Measurements from ENCODE around the gene WDR19.
"Not testable (repeated sequence)": the region's sequence is repeated elsewhere in the genome, so short reads cannot be mapped to it uniquely, and the experiment has no call there.

Gene WDR19

DNA sequence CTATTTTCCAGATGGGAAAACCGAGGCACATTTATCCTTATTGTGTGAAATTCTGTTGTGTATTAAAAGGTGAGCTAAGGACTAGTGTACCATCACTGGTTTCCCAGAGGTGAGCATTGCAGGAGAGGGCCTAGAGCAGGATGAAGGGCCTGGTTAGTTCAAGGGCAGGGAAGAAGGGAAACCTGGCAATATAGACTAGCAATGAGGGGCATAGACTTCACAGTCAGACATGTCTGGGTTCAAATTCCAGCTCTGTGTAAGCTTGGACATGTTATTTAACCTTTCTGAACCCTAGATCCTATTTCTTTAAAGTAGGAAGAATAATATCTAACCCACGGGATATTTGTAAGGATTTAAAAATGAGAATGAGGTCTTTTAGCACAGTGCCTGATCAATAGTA is 50.8 kb downstream of the WDR19 start:
- DNase-seq (ENCODE audit: low spot score): no peak

DNA sequence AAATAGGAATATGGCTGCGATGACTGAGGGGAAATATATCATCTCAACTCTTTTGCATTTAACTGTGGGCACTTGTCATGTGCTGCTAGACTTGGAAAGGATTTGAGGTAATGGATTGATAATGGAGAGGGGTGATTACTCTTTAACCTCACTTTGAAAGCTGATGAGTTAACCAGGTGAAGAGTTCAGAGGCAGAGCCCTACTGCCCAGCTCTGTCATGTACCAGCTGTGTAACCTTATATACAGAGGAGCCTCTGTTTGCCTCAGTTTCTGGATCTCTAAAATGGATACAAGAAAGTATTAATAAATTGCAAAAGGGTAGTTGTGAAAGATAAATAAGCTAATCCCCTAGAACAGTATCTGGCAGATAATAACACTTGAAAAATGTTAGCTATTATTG is 51.5 kb downstream of the WDR19 start:
- no peak for DNase-seq (ENCODE audit: low spot score)

DNA sequence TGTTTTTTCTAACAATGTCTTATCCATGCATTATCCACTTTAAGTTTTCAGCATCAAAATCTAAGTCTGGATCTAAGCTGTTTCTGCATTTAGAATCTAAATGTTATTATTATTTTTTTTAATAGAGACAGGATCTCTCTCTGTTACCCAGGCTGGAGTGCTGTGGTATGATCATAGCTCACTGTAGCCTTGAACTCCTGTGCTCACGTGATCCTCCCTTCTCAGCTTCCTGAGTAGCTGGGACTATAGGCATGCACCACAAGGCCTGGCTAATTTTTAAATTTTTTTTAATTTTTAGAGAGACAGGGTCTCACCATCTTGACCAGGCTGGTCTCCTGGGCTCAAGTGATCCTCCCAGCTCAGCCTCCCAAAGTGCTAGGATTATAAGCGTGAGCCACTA is 52.7 kb downstream of the WDR19 start:
- no peak for DNase-seq (ENCODE audit: low spot score)

DNA sequence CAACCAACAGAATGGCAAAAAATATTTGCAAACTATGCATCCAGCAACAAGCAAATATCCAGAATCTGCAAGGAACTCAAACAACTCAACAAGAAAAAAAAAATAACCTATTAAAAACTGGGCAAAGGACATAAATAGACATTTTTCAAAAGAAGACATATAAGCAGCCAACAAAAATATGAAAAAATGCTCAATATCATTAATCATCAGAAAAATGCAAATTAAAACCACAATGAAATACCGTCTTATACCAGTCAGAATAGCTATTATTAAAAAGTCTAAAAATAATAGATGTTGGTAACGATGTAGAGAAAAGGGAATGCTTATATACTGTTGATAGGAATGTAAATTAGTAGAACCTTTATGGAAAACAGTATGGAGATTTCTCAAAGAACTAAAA is 53.4 kb downstream of the WDR19 start:
- no peak for DNase-seq (ENCODE audit: low spot score)

DNA sequence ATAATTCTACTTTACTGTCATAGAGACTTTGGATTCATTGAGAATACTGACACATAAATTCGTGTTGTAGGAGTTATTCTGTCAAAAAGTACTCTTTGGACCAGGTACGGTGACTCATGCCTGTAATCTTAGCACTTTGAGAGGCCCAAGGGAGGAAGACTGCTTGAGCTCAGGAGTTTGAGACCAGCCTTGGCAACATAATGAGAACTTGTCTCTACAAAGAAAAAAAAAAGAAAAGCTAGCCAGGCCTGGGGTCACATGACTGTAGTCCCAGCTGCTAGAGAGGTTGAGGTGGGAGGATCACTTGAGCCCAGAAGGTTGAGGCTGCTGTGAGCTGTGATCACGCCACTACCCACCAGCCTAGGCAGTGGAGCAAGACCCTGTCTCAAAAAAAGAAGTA is 54.9 kb downstream of the WDR19 start:
- DNase-seq (ENCODE audit: low spot score): no peak

DNA sequence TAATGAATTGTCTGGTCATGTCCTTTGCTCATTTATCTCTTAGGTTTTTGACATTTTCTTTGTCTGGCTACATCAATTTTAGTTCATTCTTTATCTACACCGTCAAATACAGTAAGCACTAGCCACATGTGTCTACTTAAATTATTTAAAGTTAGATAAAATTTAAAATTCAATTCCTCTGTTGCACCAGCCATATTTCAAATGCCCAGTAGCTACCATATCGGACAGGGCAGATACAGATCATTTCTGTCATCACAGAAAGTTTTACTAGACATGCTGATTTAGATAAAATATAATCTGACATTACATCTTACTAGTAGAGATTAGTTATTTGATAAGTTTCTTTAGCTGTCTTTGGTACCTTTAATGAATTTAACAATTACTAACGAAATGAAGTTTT is 61.1 kb downstream of the WDR19 start:
- no peak for DNase-seq (ENCODE audit: low spot score)

DNA sequence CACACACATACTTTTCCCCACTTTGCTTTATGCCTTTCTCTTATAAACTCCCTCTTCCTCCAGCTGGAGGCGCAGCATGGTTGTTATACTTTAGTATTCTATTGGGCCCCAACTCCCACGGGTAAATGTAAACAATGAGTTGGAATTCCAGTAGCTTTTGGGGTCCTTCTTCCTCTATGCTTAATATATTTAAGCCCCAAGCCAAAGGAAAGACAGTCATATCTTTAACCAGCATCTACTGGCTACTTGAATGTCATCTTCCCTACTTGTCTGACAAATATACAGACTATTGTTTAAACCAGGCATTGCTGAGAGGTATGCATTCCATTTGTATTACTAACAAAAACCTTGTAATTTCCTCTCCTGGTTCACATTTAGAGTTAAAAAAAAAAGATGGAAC is 72.9 kb downstream of the WDR19 start:
- DNase-seq (ENCODE audit: low spot score): no peak

DNA sequence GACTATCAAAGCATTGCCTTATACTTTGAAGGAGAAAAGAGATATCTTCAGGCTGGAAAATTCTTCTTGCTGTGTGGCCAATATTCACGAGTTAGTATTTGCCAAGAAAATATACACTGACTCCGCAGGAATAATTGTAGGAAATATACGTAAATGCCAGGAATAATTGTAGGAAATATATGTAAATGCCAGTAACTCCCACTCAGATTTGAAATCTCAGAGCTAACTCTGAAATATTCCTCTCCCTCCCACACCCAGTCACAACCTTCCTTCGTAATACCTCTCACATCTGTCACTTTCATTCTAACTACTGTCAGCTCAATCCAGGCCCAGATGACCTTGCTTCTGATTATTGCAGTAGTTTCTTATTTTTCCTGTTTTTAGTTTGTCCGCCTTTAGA is 73.5 kb downstream of the WDR19 start:
- no peak for DNase-seq (ENCODE audit: low spot score)

DNA sequence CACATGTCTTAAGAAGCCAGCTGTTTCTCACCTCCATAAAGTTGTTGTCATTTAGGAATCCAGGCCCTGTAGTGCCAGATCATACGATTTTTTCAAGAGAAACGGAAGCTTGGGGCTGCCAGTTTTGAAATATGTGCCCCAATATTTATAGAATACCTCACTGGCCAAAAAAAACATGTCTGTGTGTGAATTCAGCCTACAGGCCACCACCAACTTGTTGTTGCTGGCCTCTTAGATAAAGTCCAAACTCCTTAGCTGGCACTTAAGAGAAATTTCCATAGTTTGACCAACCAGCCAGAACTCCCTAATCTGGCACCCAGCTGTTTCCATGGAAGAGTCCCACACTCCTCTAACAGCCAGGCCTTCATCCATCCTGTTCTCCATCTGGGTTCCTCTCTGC is 74.1 kb downstream of the WDR19 start:
- no peak for DNase-seq (ENCODE audit: low spot score)

DNA sequence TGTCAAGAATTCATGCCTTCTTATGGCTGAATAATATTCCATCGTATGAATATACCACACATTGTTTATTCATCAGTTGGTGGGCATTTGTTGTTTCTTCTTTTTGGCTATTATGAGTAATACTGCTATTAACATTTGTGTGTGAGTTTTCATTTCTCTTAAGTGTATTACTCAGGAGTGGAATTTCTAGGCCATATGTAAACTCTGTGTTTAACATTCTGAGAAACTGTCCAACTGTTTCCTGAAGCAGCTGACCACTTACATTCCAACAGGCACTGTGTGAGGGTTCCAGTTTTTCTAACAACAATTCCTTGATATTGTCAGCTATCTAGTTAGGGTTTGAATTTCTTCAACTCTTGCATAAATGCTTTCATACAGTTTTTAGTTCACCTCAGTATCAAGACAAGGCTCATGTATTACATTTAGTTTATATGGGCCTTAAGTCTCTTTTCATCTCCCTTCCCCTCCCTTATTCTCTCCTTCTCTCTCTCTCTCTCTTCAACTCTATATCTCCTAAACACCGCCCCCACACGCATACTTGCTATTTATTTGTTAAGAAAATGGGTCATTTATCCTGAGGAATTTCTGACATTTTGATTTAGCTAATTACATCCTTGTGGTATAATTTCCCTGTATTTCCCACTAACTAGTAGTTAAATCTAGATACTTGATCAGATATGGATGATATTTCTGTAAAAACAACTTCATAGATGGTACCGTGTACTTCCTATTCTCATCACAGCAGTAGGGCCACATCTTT is 77.4 kb downstream of the WDR19 start:
- DNase-seq (ENCODE audit: low spot score): no peak

DNA sequence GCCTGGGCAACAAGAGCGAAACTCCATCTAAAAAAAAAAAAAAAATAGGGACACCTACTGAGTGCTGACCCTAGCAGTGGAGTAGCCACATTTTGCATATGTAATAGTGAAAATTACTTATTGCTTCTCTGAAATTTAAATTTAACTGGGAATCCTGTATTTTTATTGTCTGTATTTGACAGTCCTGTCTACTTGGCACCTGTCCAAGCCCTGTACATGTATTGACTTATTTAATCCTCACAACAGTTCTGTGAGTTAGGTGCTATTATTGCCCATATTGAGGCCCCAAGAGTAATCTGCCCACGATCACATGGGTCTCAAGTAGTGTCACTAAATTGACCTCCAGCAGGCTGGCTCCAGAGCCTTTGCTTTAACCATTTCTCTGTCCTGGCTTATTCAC is 81.6 kb downstream of the WDR19 start:
- no peak for DNase-seq (ENCODE audit: low spot score)

DNA sequence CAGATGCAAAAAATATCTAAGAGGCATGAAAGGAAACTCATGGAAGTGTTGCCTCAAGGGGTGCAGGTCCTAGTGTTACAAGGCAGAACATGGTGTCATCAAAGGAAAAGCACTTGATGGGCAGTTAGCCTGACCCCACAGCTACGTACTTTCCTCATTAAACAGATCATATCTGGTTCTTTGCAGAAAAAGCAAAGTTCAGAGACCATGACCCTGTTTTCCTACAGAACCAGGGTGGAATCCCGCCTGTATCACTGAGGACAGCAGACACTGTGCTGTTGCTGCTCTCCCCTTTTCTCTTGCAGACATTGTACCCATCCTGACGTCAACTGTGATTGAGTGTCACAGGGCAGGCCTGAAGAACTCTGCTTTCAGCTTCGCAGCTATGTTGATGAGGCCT is 92.2 kb downstream of the WDR19 start:
- no peak for DNase-seq (ENCODE audit: low spot score)

DNA sequence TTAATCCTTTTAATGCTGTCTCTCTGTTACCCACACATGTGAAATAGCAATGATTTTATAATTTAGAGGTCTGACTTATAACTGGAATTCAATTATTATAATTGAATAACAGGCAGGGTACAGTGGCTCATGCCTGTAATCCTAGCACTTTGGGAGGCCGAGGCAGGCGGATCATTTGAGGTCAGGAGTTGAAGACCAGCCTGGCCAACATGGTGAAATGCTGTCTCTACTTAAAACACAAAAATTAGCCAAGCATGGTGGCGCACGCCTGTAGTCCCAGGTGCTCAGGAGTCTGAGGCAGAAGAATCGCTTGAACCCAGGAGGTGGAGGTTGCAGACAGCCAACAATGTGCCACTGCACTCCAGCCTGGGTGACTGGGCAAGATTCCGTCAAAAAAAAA is 95.3 kb downstream of the WDR19 start:
- not testable (repeated sequence) for DNase-seq (ENCODE audit: low spot score)

DNA sequence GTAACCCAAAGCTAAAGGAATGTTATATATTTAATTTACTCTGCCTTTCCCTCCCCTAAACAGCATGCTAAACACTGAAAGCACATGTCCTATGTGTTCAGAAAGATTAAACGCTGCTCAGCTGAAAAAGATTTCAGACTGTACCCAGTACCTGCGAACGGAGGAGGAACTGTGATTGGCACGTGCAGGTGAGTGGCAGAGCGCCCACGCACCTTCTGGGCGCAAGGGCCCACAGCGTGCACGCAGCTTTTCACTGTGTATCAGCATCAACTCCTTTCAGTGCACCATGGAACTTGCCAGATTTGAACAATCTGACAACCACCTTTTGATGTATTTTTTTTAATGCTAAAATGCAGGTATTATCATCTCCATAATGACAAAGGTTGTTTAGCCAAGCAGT is 96.1 kb downstream of the WDR19 start:
- no peak for DNase-seq (ENCODE audit: low spot score)

DNA sequence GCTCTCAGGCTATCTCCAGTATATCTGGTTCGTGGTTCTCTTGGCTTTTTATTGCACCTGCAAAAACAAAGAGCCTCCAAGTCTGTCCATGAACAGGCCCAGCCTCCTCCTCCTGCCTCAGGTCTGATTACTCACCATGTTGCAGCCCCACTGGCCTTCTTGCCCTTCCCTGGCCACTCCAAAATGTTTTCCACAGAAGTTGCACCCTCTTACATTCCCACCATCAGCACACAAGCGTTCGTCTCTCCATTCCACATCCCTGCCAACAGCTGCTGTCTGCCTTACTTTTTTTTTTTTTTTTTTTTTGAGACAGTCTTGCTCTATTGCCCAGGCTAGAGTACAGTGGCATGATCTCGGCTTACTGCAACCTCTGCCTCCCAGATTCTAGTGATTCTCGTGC is 97.1 kb downstream of the WDR19 start:
- no peak for DNase-seq (ENCODE audit: low spot score)

DNA sequence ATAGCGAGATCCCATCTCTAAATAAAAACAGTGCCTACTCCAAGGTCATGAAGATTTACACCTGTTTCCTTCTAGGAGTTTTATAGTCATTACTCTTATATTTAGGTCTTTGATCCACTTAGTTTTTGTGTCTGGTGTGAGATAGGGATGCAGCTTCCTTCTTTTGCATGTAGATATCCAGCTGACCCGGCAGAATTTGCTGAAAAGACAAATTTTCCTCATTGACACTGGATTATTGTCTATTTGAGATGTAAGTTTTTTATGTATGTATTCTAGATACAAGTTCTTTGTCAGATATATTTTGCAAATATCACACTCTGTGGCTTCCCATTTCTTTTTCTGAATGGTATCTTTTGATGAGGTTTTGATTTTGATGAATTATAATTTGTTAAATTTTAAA is 98.4 kb downstream of the WDR19 start:
- no peak for DNase-seq (ENCODE audit: low spot score)

DNA sequence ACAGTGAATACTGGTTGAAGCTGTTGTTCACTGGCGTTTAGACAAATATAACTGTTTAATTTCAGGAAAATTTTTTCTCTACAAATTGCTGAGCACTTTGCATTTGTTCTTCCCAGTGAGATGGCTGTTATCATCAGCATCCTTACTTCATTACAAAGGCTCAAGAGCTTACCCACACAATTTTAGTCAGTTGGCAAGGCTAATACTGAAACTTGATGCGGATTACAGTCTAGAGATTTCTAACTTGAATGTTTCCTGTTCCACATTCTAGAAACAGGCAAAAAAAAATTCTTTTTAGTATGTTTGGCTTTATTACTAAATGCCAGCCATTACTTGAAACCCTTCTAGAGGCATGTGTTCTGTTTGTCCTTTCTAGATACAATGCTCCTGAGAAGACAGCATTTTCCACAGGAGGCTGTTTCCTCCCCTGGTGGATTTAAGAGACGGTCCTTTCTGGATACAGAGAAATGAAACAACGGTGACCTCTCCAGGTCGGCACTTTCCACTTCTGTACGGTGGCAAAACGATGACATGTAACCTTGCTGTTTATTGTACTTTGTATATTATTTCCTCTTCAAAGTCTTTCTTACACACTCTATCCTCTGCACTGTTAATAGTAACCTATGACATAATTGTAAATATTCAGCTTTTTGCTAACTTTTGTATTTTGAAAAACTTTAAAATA is 102.9 kb downstream of the WDR19 start:
- no peak for DNase-seq (ENCODE audit: low spot score)

DNA sequence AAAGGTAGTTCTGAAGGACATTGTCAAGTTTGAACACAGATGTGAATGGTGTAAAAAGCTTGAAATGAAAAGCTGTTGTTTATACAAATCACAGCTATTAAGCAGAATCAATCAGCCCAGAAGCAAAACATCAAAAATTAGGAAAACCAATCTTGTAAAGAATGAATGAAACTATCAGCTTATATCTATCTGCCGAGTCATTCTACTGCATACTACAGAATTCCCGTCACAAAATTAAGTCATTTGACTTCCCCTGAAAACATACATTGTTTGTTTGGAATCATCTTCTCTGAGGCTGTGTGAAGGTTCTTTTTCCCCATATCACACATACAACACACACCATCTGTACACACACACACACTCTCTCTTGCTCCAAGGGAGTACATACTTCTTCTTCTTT is 103.5 kb downstream of the WDR19 start:
- DNase-seq (ENCODE audit: low spot score): no peak

DNA sequence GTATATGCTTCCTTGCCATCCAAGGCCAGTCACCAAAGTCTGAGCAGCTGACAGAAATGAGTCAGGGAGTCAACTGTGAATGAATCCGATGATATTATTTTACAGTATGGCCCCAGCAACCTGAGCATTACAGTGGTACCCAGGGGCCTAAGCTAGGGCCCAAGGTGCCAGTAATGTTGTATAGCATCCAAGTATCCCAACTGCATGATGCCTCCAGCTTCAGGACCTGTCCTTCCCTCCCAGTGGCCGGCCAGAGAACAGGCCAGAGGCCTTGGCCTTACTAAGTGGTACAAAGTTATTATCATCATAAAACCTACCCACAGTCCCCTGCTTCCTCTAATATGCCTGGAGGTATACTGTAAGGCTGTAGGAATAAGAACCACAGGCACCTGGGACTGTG is 103.9 kb downstream of the WDR19 start:
- DNase-seq (ENCODE audit: low spot score): no peak

DNA sequence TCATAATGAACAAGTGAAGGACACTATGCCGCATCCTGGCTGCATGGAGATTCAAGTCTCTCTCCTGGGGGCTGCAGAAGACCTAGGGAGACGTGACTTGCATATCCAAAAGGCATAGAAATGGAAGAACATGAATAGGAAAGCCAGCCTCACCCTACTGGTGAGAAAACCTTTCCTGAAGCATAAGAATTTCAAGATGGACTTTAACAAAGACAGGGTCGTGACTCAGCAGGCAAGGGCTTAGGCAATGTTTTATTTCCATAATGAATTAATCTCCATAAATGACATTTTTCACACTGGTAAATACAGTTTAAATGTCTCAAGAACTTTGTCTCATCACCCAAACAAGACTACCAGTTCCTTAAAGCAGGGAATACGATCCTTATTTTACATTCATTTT is 104.9 kb downstream of the WDR19 start:
- no peak for DNase-seq (ENCODE audit: low spot score)

DNA sequence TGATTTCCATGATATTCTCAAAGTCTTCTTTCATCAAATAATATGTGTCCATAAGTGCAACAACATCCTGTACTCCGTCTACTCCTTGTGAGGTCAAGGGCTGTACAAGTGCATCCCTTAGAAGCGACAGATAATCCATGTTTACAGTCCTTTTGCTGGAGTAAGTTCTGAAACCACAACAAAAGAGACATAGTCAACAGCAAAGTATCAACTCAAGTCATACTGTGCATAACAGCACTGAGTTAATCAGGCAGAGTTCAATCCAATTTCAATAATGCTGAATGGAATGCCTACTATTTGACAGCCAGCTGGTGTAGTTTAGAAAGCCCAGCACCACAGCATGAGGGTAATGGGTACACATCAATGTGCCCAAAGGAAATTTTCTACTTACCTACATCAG is 109.4 kb downstream of the WDR19 start:
- DNase-seq (ENCODE audit: low spot score): no peak

DNA sequence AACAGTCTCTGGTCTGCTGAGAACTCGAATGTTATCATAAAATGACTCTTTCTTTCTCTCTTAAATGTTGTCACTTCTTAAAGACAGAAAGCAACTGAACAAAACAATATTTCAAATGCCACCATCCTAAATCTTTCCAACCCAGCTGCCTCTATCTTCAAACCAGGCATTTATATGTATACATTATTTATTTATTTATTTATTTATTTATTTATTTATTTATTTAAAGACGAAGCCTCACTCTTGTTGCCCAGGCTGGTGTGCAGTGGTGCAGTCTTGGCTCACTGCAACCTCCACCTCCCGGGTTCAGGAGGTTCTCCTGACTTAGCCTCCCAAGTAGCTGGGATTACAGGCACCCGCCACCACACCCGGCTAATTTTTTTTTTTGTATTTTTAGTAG is 110.1 kb downstream of the WDR19 start:
- DNase-seq (ENCODE audit: low spot score): not testable (repeated sequence)

DNA sequence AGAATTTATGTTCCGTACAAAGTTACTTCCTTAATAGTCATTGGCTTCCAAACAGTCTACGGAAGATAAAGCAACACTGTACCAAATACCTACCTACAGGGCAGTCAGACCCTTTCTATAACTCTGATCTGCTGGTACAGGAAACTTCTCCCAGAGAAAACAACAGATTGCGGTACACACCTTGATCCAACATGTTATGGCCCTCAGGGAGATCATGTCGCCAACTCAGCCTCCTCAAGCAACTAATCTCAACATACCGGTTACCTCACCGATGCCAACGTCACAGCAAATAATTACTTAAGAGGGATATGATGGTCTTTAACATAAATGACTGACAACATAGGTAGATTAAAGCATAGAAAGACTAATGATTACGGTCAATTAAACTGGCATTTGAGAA is 113.5 kb downstream of the WDR19 start:
- DNase-seq (ENCODE audit: low spot score): no peak

DNA sequence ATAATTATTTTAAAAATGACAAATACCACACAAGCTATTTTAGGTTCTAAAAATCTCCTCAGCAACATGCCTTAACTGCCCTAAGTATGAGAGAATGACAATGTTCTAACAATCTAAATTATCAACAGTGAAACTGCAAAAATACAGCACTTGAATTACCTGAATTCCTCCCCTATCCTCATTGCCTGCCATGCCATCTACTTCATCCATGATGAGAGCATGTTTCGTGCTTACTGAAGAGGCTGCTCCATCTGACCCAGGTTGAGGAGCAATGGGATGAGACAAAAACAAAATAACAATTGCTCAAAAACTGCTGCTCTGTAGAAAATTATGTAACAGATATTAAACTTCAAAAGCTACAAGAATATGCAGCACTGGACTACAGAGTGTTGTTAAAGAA is 120.6 kb downstream of the WDR19 start:
- DNase-seq (ENCODE audit: low spot score): no peak

All from germinal center (tissue), 1 donor.